Measurements from ENCODE around the gene SELENON. TPM values are rescaled to one million over a fixed set of nuclear protein-coding genes. Genes with fewer than 3 reads are reported as not detected.

Gene SELENON
- polyA plus RNA-seq, 2 donors, result 19.2 to 21.4 TPM

Other genes starting within 250 kb of the SELENON start
- gene MAN1C1, start 183.4 kb upstream of the SELENON start, polyA plus RNA-seq, result 1 to 10 TPM; 2.4 to 3.7 TPM
- 10 to 100 TPM; 28.4 to 32.0 TPM for gene MTFR1L, start 19.8 kb downstream of the SELENON start, polyA plus RNA-seq
- 1 to 10 TPM; 1.1 to 2.0 TPM for gene AUNIP, start 59.3 kb downstream of the SELENON start, polyA plus RNA-seq
- 10 to 100 TPM in 1 of 2 donors, 1 to 10 TPM in 1; 9.5 to 14.3 TPM for gene PAQR7, start 75.5 kb downstream of the SELENON start, polyA plus RNA-seq
- gene STMN1, start 106.2 kb downstream of the SELENON start, polyA plus RNA-seq, result 100 to 1,000 TPM; 115 to 137 TPM
- 1 to 10 TPM; 5.7 to 5.8 TPM for gene PAFAH2, start 197.9 kb downstream of the SELENON start, polyA plus RNA-seq
- under 1 TPM; 0.09 to 0.45 TPM for gene EXTL1, start 221.6 kb downstream of the SELENON start, polyA plus RNA-seq
- under 1 TPM in 1 of 2 donors, not detected in 1; 0.01 TPM for gene SLC30A2, start 245.9 kb downstream of the SELENON start, polyA plus RNA-seq